OCI-LY3 (cell line): ENCODE results near the gene GNL1.
A peak's percentile ranks its signal among the peaks of the same experiment; 100 is the strongest.

Experiments used
- H2AFZ ChIP-seq: fragments of 200-600, 300-600 bp; shearing (Covaris generic); 2 replicates; pipeline ENCODE4 v1.6.0; 2014; ENCODE audit warnings: antibody characterized with exemption, low read depth, low read length
- H3K27ac ChIP-seq: fragments of 200-600, 300-600 bp; sonication (generic); 2 replicates; pipeline ENCODE4 v1.5.1; 2014; ENCODE audit warnings: mild to moderate bottlenecking, low read length, moderate library complexity, mixed read lengths
- H3K27me3 ChIP-seq: fragments of 200-600, 300-600 bp; sonication (generic); 2 replicates; pipeline ENCODE4 v1.6.1; 2014; ENCODE audit warnings: low read depth, low read length, mixed read lengths
- H3K36me3 ChIP-seq: fragments of 200-600, 300-600 bp; sonication (generic); replicated peaks from 2 replicates; pipeline ENCODE3; 2014; ENCODE audit warnings: low read depth, low read length, mixed read lengths
- H3K4me1 ChIP-seq: fragments of 300-600, 200-600 bp; sonication (generic); 2 replicates; pipeline ENCODE4 v1.6.1; 2014; ENCODE audit warnings: low read length, mixed read lengths
- H3K4me2 ChIP-seq: fragments of 200-600, 300-600 bp; sonication (generic); 2 replicates; pipeline ENCODE4 v1.6.1; 2014; ENCODE audit warnings: low read length, mixed read lengths
- H3K4me3 ChIP-seq: fragments of 300-600, 200-600 bp; sonication (generic); 2 replicates; pipeline ENCODE4 v1.5.1; 2014; ENCODE audit warnings: antibody characterized with exemption, mild to moderate bottlenecking, low read length, moderate library complexity
- H3K79me2 ChIP-seq: fragments of 300-600, 200-600 bp; shearing (Covaris generic); 2 replicates; pipeline ENCODE4 v1.6.1; 2014; ENCODE audit warnings: mild to moderate bottlenecking, low read length, mixed read lengths
- H3K9ac ChIP-seq: fragments of 300-600, 200-600 bp; shearing (Covaris generic); 2 replicates; pipeline ENCODE4 v1.6.0; 2014; ENCODE audit warnings: mild to moderate bottlenecking, low read length, moderate library complexity
- H3K9me3 ChIP-seq: fragments of 200-600, 300-600 bp; shearing (Covaris generic); 2 replicates; pipeline ENCODE4 v1.6.1; 2014; ENCODE audit warnings: low read length, mixed read lengths; ENCODE audit not compliant: insufficient read depth
- H4K20me1 ChIP-seq: fragments of 200-600, 300-600 bp; sonication (generic); 2 replicates; pipeline ENCODE4 v1.6.1; 2016; ENCODE audit warnings: low read length, mixed read lengths; ENCODE audit not compliant: insufficient read depth
- CTCF ChIP-seq: fragments of 200-600, 300-600 bp; sonication (generic); IDR thresholded peaks from 2 replicates; pipeline ENCODE4 v1.5.1; 2014; ENCODE audit warnings: antibody characterized with exemption, low read length, low read depth
- EZH2phosphoT487 ChIP-seq: fragments of 200-600 bp; shearing (Covaris generic); IDR thresholded peaks from 2 replicates; pipeline ENCODE4 v1.6.1; 2018; ENCODE audit warnings: antibody characterized with exemption, mixed run types, low read depth

The GNL1 gene

GRCh38 chr6:30562470-30563425, 6.5 kb upstream of the GNL1 start:
- Histone ChIP-seq H4K20me1 (peaks cover 4% of the 10 kb centered on the region), H3K4me1 (peaks cover 8% of the 10 kb centered on the region), H3K9ac (no peak overlapping the region), H2AFZ (no peak overlapping the region), H3K9me3 (no peaks in the 10 kb centered on the region), H3K36me3 (peaks cover 7% of the 10 kb centered on the region), H3K79me2 (peaks cover 19% of the 10 kb centered on the region), H3K4me3 (no peak overlapping the region), H3K27me3 (no peaks in the 10 kb centered on the region), H3K4me2 (no peak overlapping the region), H3K27ac (no peak overlapping the region)
- TF ChIP-seq CTCF: no peak
- no peak for TF ChIP-seq EZH2phosphoT487

GRCh38 chr6:30560930-30561329, 4.6 kb upstream of the GNL1 start:
- Histone ChIP-seq H3K9ac (no peak overlapping the region), H3K4me2 (no peak overlapping the region), H3K9me3 (no peaks in the 10 kb centered on the region), H3K79me2 (peaks cover 25% of the 10 kb centered on the region), H3K4me3 (no peak overlapping the region), H3K27ac (no peak overlapping the region), H3K27me3 (no peaks in the 10 kb centered on the region), H4K20me1 (peaks cover 4% of the 10 kb centered on the region), H3K36me3 (peaks cover 7% of the 10 kb centered on the region), H2AFZ (no peak overlapping the region), H3K4me1 (peaks cover 8% of the 10 kb centered on the region)
- TF ChIP-seq CTCF (no peak), EZH2phosphoT487 (no peak)

- peaks cover 4% of the 10 kb centered on the region for H4K20me1 ChIP-seq
- TF ChIP-seq EZH2phosphoT487 (no peak), CTCF (no peak)
- H3K4me1 ChIP-seq: peaks cover 8% of the 10 kb centered on the region
- no peak overlapping the region for H2AFZ ChIP-seq
- peaks cover 29% of the 10 kb centered on the region for H3K79me2 ChIP-seq
- H3K27me3 ChIP-seq: no peaks in the 10 kb centered on the region
- peak overlapping the region; percentile 87 for H3K4me2 ChIP-seq
- peaks cover 13% of the 10 kb centered on the region for H3K36me3 ChIP-seq
- H3K9me3 ChIP-seq: no peaks in the 10 kb centered on the region
- peak overlapping the region; percentile 92 for H3K27ac ChIP-seq
- H3K9ac ChIP-seq: peak overlapping the region; percentile 99
- H3K4me3 ChIP-seq: peak overlapping the region; percentile 99
These were observed 1.3 kb upstream of the GNL1 start for GRCh38 chr6:30557683-30557981.

- peaks cover 29% of the 10 kb centered on the region for H3K79me2 ChIP-seq
- H3K36me3 ChIP-seq: peaks cover 12% of the 10 kb centered on the region
- H3K4me3 ChIP-seq: peak within 1 kb of the TSS; percentile 99
- H2AFZ ChIP-seq: peak within 1 kb of the TSS; percentile 87; the same call in 1 of the 2 replicates
- peaks cover 4% of the 10 kb centered on the region for H4K20me1 ChIP-seq
- TF ChIP-seq EZH2phosphoT487 (no peak), CTCF (no peak)
- H3K27ac ChIP-seq: peak within 1 kb of the TSS; percentile 92
- peak within 1 kb of the TSS; percentile 87 for H3K4me2 ChIP-seq
- H3K4me1 ChIP-seq: peaks cover 8% of the 10 kb centered on the region
- H3K9ac ChIP-seq: peak within 1 kb of the TSS; percentile 99
- H3K9me3 ChIP-seq: no peaks in the 10 kb centered on the region
- no peaks in the 10 kb centered on the region for H3K27me3 ChIP-seq
These were observed 805 bp upstream of the GNL1 start, which contains the start of gene PRR3 for GRCh38 chr6:30556906-30557682. Gene PRR3, plus strand, starts transcription at chr6:30557295. Its CDS starts 50 bp downstream, at chr6:30557345.
